Anterior cingulate cortex (tissue), 58 donors: Measurements from ENCODE around the gene TMEM221.

Experiments
- DNase-seq, 58 donors: peaks; one replicate each; lab custom pipeline; 2025; lab: John Stamatoyannopoulos, UW

The TMEM221 gene

GRCh38 chr19:17450264-17451075 is 2.0 kb upstream of the TMEM221 start:
- DNase-seq, result no peak

- DNase-seq, result peak in 1 of 58 donors; percentile 14
Observed at GRCh38 chr19:17447704-17448130, 751 bp downstream of the TMEM221 start.

GRCh38 chr19:17445526-17446165 is 2.8 kb downstream of the TMEM221 start:
- DNase-seq, result no peak

GRCh38 chr19:17441241-17442021 is 7.0 kb downstream of the TMEM221 start:
- DNase-seq, result peak in 6 of 58 donors; percentile 4 to 14 (median 12)

- DNase-seq, result no peak
Observed at GRCh38 chr19:17436874-17437267, 11.6 kb downstream of the TMEM221 start.

- no peak for DNase-seq
Observed at GRCh38 chr19:17436094-17436873, 12.2 kb downstream of the TMEM221 start.

GRCh38 chr19:17435218-17435617 is 13.2 kb downstream of the TMEM221 start:
- no peak for DNase-seq

- DNase-seq, result no peak
Observed at GRCh38 chr19:17431417-17431816, 17.1 kb downstream of the TMEM221 start.

GRCh38 chr19:17429641-17430113 is 18.8 kb downstream of the TMEM221 start:
- no peak for DNase-seq

- peak in 39 of 58 donors; percentile 4 to 72 (median 23) for DNase-seq
Observed at GRCh38 chr19:17424743-17425365, 23.6 kb downstream of the TMEM221 start.

- DNase-seq, result peak in 1 of 58 donors; percentile 11
Observed at GRCh38 chr19:17423429-17424208, 24.8 kb downstream of the TMEM221 start.

- DNase-seq, result no peak
Observed at GRCh38 chr19:17421942-17422341, 26.5 kb downstream of the TMEM221 start.

GRCh38 chr19:17420475-17420924 is 28.0 kb downstream of the TMEM221 start:
- peak in 11 of 58 donors; percentile 6 to 53 (median 21) for DNase-seq

- peak; percentile 79 to 99 (median 97) for DNase-seq
Observed at GRCh38 chr19:17419621-17420474, 28.6 kb downstream of the TMEM221 start, which contains the start of gene MVB12A. MVB12A (plus strand) TSS chr19:17420047; CDS start chr19:17420136, 89 bp downstream.

GRCh38 chr19:17419154-17419620 is 29.3 kb downstream of the TMEM221 start:
- DNase-seq, result no peak

- no peak for DNase-seq
Observed at GRCh38 chr19:17418710-17419109, 29.8 kb downstream of the TMEM221 start.

GRCh38 chr19:17415121-17415520 is 33.3 kb downstream of the TMEM221 start:
- no peak for DNase-seq
